OCI-LY1 (cell line): Measurements from ENCODE around the gene SMOC2.

Experiments used
- CTCF ChIP-seq: fragments of 200-600 bp; sonication (generic), shearing (Covaris generic); IDR thresholded peaks from 2 replicates; pipeline ENCODE4 v1.5.1; 2017; ENCODE audit warnings: mild to moderate bottlenecking, antibody characterized with exemption, low read length, moderate library complexity, mixed read lengths
- EZH2 ChIP-seq: fragments of 200-600 bp; sonication (generic), shearing (Covaris generic); IDR thresholded peaks from 2 replicates; pipeline ENCODE4 v1.8.0; 2017; ENCODE audit warnings: borderline replicate concordance, mixed run types, mild to moderate bottlenecking, antibody characterized with exemption, low read length, moderate library complexity, mixed read lengths

GRCh38 chr6:168417191-168417590 is 23.8 kb upstream of the SMOC2 start:
- TF ChIP-seq CTCF (no peak), EZH2 (no peak)
